RWPE2 (cell line): ENCODE results near the gene NF1.
A peak's percentile ranks its signal among the peaks of the same experiment; 100 is the strongest.

ENCODE experiments used
- ATAC-seq: fragments of 200-7000 bp; cut with Tn5 transposase; 3 replicates; pipeline ENCODE4 v1.9.1; 2021; ENCODE audit warnings: low read depth
- DNase-seq: peaks from one replicate; pipeline ENCODE4 v3.0.0-alpha.2; 2020; ENCODE audit warnings: low spot score
- H3K27ac ChIP-seq: fragments of 450-650 bp; 2 replicates; pipeline ENCODE4 v1.5.1; 2017; ENCODE audit warnings: mild to moderate bottlenecking; ENCODE audit not compliant: poor library complexity, severe bottlenecking
- H3K27me3 ChIP-seq: fragments of 250-450 bp; sonication (Bioruptor Pico); 2 replicates; pipeline ENCODE4 v1.5.1; 2021; ENCODE audit warnings: mild to moderate bottlenecking, moderate library complexity; ENCODE audit not compliant: insufficient read depth, poor library complexity, severe bottlenecking
- H3K36me3 ChIP-seq: fragments of 250-450 bp; sonication (Bioruptor Pico); 2 replicates; pipeline ENCODE4 v1.5.1; 2020; ENCODE audit warnings: low read depth, mild to moderate bottlenecking, moderate library complexity
- H3K4me1 ChIP-seq: fragments of 250-450 bp; sonication (Bioruptor Pico); 2 replicates; pipeline ENCODE4 v1.5.1; 2021; ENCODE audit warnings: mild to moderate bottlenecking, moderate library complexity; ENCODE audit not compliant: insufficient read depth, poor library complexity, severe bottlenecking
- H3K4me3 ChIP-seq: fragments of 250-450 bp; sonication (Bioruptor Pico); 2 replicates; pipeline ENCODE4 v1.5.1; 2021; ENCODE audit warnings: mild to moderate bottlenecking, moderate library complexity; ENCODE audit not compliant: severe bottlenecking
- H3K9me3 ChIP-seq: fragments of 250-450 bp; sonication (Bioruptor Pico); 2 replicates; pipeline ENCODE4 v1.5.1; 2021; ENCODE audit warnings: mild to moderate bottlenecking, moderate library complexity; ENCODE audit not compliant: severe bottlenecking
- TF ChIP-seq, protein P1 (sequence below): fragments of 450-650 bp; IDR thresholded peaks from one replicate; pipeline ENCODE4 v1.5.1; 2017; ENCODE audit warnings: mild to moderate bottlenecking, moderate library complexity; ENCODE audit not compliant: poor library complexity, severe bottlenecking

The NF1 gene

GRCh38 chr17:31411707-31412285 is 317.0 kb downstream of the NF1 start:
- no peaks in the 10 kb centered on the region for H3K4me1 ChIP-seq
- no peak overlapping the region for H3K4me3 ChIP-seq

DNA sequence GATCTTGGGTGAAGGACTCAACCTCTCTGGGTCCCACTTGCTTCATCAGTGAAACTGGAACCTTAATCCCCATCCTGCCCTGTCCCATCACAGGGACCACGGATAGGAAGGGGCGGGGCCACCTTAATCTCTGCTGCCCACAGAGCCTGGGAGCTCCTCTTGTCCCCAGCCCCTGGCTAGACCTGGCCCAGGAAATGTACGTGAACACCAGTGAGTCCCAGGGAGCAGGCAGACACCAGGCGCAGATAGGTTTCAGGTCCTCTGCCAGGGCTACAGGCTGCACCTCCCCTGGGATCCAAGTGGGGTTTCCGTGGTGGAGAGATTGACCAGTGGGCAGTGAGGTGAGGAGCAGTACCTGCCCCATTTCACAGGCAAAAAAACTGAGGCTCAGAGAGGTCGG is 317.7 kb downstream of the NF1 start:
- DNase-seq (no peak), ATAC-seq (no peak)
- TF ChIP-seq, protein P1, sequence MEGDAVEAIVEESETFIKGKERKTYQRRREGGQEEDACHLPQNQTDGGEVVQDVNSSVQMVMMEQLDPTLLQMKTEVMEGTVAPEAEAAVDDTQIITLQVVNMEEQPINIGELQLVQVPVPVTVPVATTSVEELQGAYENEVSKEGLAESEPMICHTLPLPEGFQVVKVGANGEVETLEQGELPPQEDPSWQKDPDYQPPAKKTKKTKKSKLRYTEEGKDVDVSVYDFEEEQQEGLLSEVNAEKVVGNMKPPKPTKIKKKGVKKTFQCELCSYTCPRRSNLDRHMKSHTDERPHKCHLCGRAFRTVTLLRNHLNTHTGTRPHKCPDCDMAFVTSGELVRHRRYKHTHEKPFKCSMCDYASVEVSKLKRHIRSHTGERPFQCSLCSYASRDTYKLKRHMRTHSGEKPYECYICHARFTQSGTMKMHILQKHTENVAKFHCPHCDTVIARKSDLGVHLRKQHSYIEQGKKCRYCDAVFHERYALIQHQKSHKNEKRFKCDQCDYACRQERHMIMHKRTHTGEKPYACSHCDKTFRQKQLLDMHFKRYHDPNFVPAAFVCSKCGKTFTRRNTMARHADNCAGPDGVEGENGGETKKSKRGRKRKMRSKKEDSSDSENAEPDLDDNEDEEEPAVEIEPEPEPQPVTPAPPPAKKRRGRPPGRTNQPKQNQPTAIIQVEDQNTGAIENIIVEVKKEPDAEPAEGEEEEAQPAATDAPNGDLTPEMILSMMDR = no peak
- no peaks in the 10 kb centered on the region for H3K9me3 ChIP-seq
- no peaks in the 10 kb centered on the region for H3K27me3 ChIP-seq
- H3K27ac ChIP-seq = no peak overlapping the region
- no peaks in the 10 kb centered on the region for H3K36me3 ChIP-seq
- no peak overlapping the region for H3K4me3 ChIP-seq
- no peaks in the 10 kb centered on the region for H3K4me1 ChIP-seq

More at GRCh38 chr17:31411707-31412285, 317.0 kb downstream of the NF1 start:
- no peak for DNase-seq
- no peaks in the 10 kb centered on the region for H3K27me3 ChIP-seq
- H3K9me3 ChIP-seq = no peaks in the 10 kb centered on the region
- no peak overlapping the region for H3K27ac ChIP-seq
- H3K36me3 ChIP-seq = no peaks in the 10 kb centered on the region
- no peak for ATAC-seq
- TF ChIP-seq, protein P1 = no peak

DNA sequence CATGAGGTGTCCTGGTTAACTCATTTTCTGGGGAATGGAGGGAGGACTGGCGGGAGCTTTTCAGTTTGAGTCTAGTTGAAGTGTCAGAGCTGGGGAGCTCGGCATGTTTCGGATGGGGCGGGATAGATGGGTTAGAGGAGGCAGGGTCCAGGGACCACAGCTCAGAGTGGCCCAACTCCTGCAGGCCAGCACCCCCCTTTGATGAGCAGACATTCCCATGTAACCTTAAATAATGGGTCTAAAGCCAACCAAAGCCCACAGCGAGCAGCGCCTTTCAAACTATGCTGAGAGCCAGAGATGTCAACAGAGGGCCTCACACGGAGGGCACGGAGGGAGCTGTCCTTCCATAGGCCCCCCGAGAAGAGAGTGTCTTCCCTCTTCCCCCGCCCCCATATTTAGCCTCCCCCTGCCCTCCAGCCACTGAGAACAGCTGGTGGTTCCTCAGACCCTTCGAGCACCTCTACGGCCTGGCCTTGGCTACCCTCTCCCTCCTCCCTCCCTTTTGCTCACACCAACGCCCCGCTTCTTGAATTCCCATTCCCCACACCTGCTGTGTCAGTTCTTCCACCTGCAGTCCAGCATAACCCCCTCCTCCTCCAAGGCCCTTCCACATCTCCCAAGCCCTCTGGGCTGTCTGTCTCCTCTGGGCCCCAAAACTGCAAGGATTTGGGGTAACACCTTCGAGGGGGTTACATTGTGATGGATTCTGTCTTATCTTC is 318.5 kb downstream of the NF1 start:
- DNase-seq = no peak
- Histone ChIP-seq H3K4me1 (no peaks in the 10 kb centered on the region), H3K27me3 (no peaks in the 10 kb centered on the region), H3K4me3 (no peak overlapping the region), H3K27ac (no peak overlapping the region), H3K9me3 (no peaks in the 10 kb centered on the region), H3K36me3 (no peaks in the 10 kb centered on the region)
- TF ChIP-seq, protein P1 = no peak
- no peak for ATAC-seq

GRCh38 chr17:31413874-31414549 is 319.2 kb downstream of the NF1 start:
- H3K4me1 ChIP-seq = no peaks in the 10 kb centered on the region
- H3K27me3 ChIP-seq = no peaks in the 10 kb centered on the region
- DNase-seq (no peak), ATAC-seq (peak; percentile 78; the same call in 2 of the 3 replicates)
- H3K27ac ChIP-seq = no peak overlapping the region
- no peaks in the 10 kb centered on the region for H3K36me3 ChIP-seq
- TF ChIP-seq, protein P1 = no peak
- no peak overlapping the region for H3K4me3 ChIP-seq
- H3K9me3 ChIP-seq = no peaks in the 10 kb centered on the region
